ENCODE data around the gene TBC1D8.

DNA sequence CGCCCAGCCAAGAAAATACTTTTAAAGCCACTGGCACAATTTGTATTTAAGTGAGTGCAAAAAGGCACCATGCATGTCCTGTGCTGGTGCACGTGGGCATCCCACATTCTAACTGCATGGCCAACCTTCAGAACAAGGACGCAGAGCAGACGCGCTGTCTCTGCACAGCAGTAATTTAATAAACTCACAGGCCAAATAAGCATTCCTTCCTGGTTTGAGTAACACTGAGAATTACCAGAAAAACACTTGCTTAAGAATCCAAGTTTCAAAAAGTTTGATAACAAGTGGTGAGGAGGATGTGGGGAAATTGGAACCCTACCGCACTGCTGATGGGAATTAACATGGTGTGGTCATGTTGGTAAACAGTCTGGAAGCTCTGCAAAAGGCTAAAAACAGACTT is 110.4 kb downstream of the TBC1D8 start:
- TF ChIP-seq POLR2A (IDR thresholded peaks at IDR 0.05) (no peak), CTCF (IDR thresholded peaks at IDR 0.05) (no peak)
